DND-41 (cell line): ENCODE measurements around the gene TSC2.

Experiments
- ATAC-seq: fragments of 200-7000 bp; cut with Tn5 transposase; 3 replicates; pipeline ENCODE4 v1.9.1; 2021; ENCODE audit warnings: low read depth; ENCODE audit not compliant: insufficient read depth
- DNase-seq: peaks from one replicate; pipeline ENCODE4 v3.0.0-alpha.2; 2020
- H2AFZ ChIP-seq: 2 replicates; pipeline ENCODE4 v1.6.0; 2012; ENCODE audit warnings: low read depth, low read length
- H3K27ac ChIP-seq: 2 replicates; pipeline ENCODE4 v1.5.1; 2012; ENCODE audit warnings: low read length, inconsistent platforms
- H3K27me3 ChIP-seq: fragments of 200-600 bp; sonication (generic); 2 replicates; pipeline ENCODE4 v1.6.0; 2012; ENCODE audit warnings: low read length, mild to moderate bottlenecking, inconsistent platforms; ENCODE audit not compliant: insufficient read depth, poor library complexity
- H3K36me3 ChIP-seq: 2 replicates; pipeline ENCODE4 v1.5.1; 2012; ENCODE audit warnings: low read length, inconsistent platforms; ENCODE audit not compliant: insufficient read depth
- H3K4me1 ChIP-seq: 2 replicates; pipeline ENCODE4 v1.5.1; 2012; ENCODE audit warnings: mild to moderate bottlenecking, low read length; ENCODE audit not compliant: insufficient read depth
- H3K4me2 ChIP-seq: 2 replicates; pipeline ENCODE4 v1.6.0; 2012; ENCODE audit warnings: mild to moderate bottlenecking, moderate library complexity, low read length, inconsistent platforms; ENCODE audit not compliant: insufficient read depth
- H3K4me3 ChIP-seq, 2 experiments: fragments of 200-600 bp in 1 of 2; shearing (Covaris generic) in 1 of 2; 2 replicates each; pipeline ENCODE4 v1.5.1; 2012 to 2016; ENCODE audit warnings: inconsistent platforms in 2 of 2, low read length in 2 of 2, mild to moderate bottlenecking in 2 of 2, low read depth in 1 of 2, moderate library complexity in 1 of 2
- H3K79me2 ChIP-seq: 2 replicates; pipeline ENCODE4 v1.6.0; 2012; ENCODE audit warnings: low read length, inconsistent platforms; ENCODE audit not compliant: insufficient read depth
- H3K9ac ChIP-seq: 2 replicates; pipeline ENCODE4 v1.6.0; 2012; ENCODE audit warnings: low read depth, mild to moderate bottlenecking, inconsistent platforms, low read length, moderate library complexity
- H3K9me3 ChIP-seq: 2 replicates; pipeline ENCODE4 v1.5.1; 2012; ENCODE audit warnings: low read length, moderate library complexity, mild to moderate bottlenecking, inconsistent platforms; ENCODE audit not compliant: insufficient read depth, severe bottlenecking
- H4K20me1 ChIP-seq: 2 replicates; pipeline ENCODE4 v1.6.0; 2012; ENCODE audit warnings: low read length; ENCODE audit not compliant: insufficient read depth
- EZH2 ChIP-seq: IDR thresholded peaks from 3 replicates; pipeline ENCODE4 v1.6.1; 2012; ENCODE audit warnings: borderline replicate concordance, low read depth, mild to moderate bottlenecking, moderate library complexity, low read length, inconsistent platforms; ENCODE audit not compliant: severe bottlenecking
- TF ChIP-seq, protein P1 (sequence below): IDR thresholded peaks from 2 replicates; pipeline ENCODE4 v1.5.1; 2012; ENCODE audit warnings: borderline replicate concordance, low read length, moderate library complexity, mild to moderate bottlenecking; ENCODE audit not compliant: poor library complexity, severe bottlenecking; ENCODE audit errors: extremely low read depth

TSC2 gene

GRCh38 chr16:2023092-2024031 is 24.4 kb upstream of the TSC2 start:
- Histone ChIP-seq H3K4me1 (peaks cover 20% of the 10 kb centered on the region), H3K4me3 (peak overlapping the region in 1 of 2 experiments; percentile 53; a peak in 2 of 4 replicates), H3K79me2 (no peaks in the 10 kb centered on the region), H3K27me3 (peaks cover 25% of the 10 kb centered on the region), H3K4me2 (peak overlapping the region; percentile 84), H3K27ac (peak overlapping the region; percentile 75), H4K20me1 (peaks cover 5% of the 10 kb centered on the region), H2AFZ (peak overlapping the region; percentile 95), H3K9ac (peak overlapping the region; percentile 51), H3K9me3 (no peaks in the 10 kb centered on the region), H3K36me3 (no peaks in the 10 kb centered on the region)
- peak; percentile 86 for ATAC-seq
- peak; percentile 95 for DNase-seq
- no peak for TF ChIP-seq EZH2
- TF ChIP-seq, protein P1, sequence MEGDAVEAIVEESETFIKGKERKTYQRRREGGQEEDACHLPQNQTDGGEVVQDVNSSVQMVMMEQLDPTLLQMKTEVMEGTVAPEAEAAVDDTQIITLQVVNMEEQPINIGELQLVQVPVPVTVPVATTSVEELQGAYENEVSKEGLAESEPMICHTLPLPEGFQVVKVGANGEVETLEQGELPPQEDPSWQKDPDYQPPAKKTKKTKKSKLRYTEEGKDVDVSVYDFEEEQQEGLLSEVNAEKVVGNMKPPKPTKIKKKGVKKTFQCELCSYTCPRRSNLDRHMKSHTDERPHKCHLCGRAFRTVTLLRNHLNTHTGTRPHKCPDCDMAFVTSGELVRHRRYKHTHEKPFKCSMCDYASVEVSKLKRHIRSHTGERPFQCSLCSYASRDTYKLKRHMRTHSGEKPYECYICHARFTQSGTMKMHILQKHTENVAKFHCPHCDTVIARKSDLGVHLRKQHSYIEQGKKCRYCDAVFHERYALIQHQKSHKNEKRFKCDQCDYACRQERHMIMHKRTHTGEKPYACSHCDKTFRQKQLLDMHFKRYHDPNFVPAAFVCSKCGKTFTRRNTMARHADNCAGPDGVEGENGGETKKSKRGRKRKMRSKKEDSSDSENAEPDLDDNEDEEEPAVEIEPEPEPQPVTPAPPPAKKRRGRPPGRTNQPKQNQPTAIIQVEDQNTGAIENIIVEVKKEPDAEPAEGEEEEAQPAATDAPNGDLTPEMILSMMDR = peak; percentile 98

- no peak for TF ChIP-seq EZH2
- TF ChIP-seq, protein P1 = no peak
- Histone ChIP-seq H3K4me1 (peaks cover 20% of the 10 kb centered on the region), H2AFZ (no peak overlapping the region), H3K4me2 (no peak overlapping the region), H3K27me3 (peaks cover 32% of the 10 kb centered on the region), H3K36me3 (no peaks in the 10 kb centered on the region), H3K79me2 (no peaks in the 10 kb centered on the region), H3K9me3 (no peaks in the 10 kb centered on the region), H3K9ac (no peak overlapping the region; the same call in 1 of the 2 replicates), H3K27ac (no peak overlapping the region), H4K20me1 (peaks cover 7% of the 10 kb centered on the region), H3K4me3 (no peak overlapping the region)
- ATAC-seq = no peak
- no peak for DNase-seq
Measured at GRCh38 chr16:2024032-2024420, 23.8 kb upstream of the TSC2 start.

GRCh38 chr16:2025251-2025650 is 22.5 kb upstream of the TSC2 start:
- Histone ChIP-seq H3K9ac (no peak overlapping the region), H2AFZ (no peak overlapping the region), H3K27ac (no peak overlapping the region), H3K4me2 (no peak overlapping the region), H4K20me1 (peaks cover 7% of the 10 kb centered on the region), H3K79me2 (no peaks in the 10 kb centered on the region), H3K4me3 (no peak overlapping the region), H3K4me1 (peaks cover 20% of the 10 kb centered on the region), H3K27me3 (peaks cover 33% of the 10 kb centered on the region), H3K9me3 (no peaks in the 10 kb centered on the region), H3K36me3 (no peaks in the 10 kb centered on the region)
- DNase-seq = no peak
- no peak for ATAC-seq
- TF ChIP-seq, protein P1 = no peak
- no peak for TF ChIP-seq EZH2
